ENCODE results near the gene LTBP3. TPM values are rescaled to one million over a fixed set of nuclear protein-coding genes. Genes with fewer than 3 reads are reported as not detected.

Gene LTBP3
- polyA plus RNA-seq, 1 of the 3 experiments (the other 2 are of a cell fraction): 167 TPM

DNA sequence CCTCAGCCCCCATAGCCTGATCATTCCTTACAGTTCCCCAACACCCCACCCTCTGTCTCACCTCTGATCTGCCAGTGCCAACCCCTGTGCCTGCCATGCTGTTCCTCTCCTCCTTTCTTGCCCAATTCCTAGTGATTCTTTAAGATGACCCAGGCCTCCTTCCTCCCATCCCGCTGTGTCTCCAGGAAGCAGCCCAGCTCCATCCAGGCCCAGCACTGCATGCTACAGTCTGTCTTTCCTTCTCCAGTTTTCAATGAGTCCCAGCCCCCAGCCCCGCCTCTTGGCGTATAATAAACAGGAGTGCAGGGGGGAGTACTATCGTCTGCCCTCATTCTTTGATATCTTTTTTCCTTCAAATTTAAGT is 12.3 kb downstream of the LTBP3 start:
- no peak overlapping the region for H2AFZ ChIP-seq (ENCODE audit: low read depth)
- H3K9me3 ChIP-seq: no peaks in the 10 kb centered on the region
- no peaks in the 10 kb centered on the region for H3K9me2 ChIP-seq
- ChIA-PET CTCF (interaction anchor here (6.8 to 13.1 kb wide), 2 partner anchors 10 to 25 kb away, joined by 53 to 295 read pairs; partner anchors contain the start of genes EHBP1L1, FAM89B and ZNRD2), POLR2A (no interaction called here)
- no peak for DNase-seq
- H3K79me2 ChIP-seq (ENCODE audit: insufficient read depth): 0 out of 2 replicates have a peak, but pooled peaks cover 6% of the 10 kb centered on the region
- H3F3A ChIP-seq (replicated peaks; ENCODE audit: insufficient read depth): peaks cover 14% of the 10 kb centered on the region
- peaks cover 0 to 8% of the 10 kb centered on the region in 2 experiments; a peak in 1 of 4 replicates for H3K4me1 ChIP-seq (ENCODE audit: control insufficient read depth in 1 of 2, insufficient read depth in 2 of 2, low read depth in 1 of 2, low read length in 1 of 2)
- no peak overlapping the region for H3K27ac ChIP-seq (ENCODE audit: low read depth in 2 of 2, low read length in 1 of 2)
- H3K4me2 ChIP-seq: no peak overlapping the region
- H3K9ac ChIP-seq: no peak overlapping the region
- TF ChIP-seq GATA2 (CRISPR knock-in tag; IDR thresholded peaks at IDR 0.05) (no peak), EZH2phosphoT487 (IDR thresholded peaks at IDR 0.05; ENCODE audit: borderline replicate concordance, low read depth) (no peak), GABPA (IDR thresholded peaks at IDR 0.05; ENCODE audit: low read depth) (no peak), YY1 (IDR thresholded peaks at IDR 0.05; ENCODE audit: low read depth) (no peak), SIN3A (IDR thresholded peaks at IDR 0.05; ENCODE audit: borderline replicate concordance, low read depth, low read length) (no peak), TEAD4 (IDR thresholded peaks at IDR 0.05; ENCODE audit: borderline replicate concordance, insufficient read depth) (no peak)
- H3K27me3 ChIP-seq (ENCODE audit: insufficient read depth): no peaks in the 10 kb centered on the region
- no peak overlapping the region for H3K4me3 ChIP-seq (ENCODE audit: low read depth in 2 of 2, low read length in 1 of 2)
- H4K20me1 ChIP-seq (ENCODE audit: insufficient read depth): no peaks in the 10 kb centered on the region
- peaks cover 17 to 44% of the 10 kb centered on the region in 2 experiments for H3K36me3 ChIP-seq (replicated peaks in 1 of 2; ENCODE audit: control insufficient read depth in 1 of 2, insufficient read depth in 2 of 2, low read length in 1 of 2)
- WGBS (ENCODE audit: low lambda C conversion rate): over 99% methylated on average over 4 of the region's 4 CpGs

DNA sequence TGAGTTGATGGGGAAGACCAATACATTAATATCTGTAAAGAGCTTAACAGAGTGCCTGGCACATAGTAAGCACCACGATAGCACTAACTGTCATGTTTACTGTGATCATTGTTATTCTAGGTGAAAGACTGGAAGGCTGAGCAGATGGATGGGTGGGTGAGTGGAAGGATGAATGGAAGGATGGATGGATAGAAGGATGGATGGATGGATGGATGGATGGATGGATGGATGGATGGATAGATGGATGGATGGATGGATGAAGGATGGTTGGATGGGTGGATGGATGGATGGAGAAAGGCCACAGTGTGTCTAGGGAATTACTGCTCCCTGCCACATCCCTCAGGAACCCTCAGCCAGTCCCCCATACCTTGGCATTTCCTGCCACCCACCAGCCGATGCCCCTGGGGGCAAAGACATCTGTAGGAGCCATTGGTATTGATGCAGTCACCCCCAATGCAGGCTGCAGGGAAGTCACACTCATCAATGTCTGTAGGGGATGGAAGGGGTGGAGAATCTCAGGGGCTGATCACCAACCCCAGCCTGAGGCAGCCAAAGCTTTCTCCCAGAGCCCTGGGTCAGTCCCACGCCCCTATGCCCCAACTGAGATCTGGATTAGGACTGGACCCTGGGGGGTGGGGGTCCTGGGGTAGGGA is 15.3 kb downstream of the LTBP3 start:
- no peak overlapping the region for H3K9ac ChIP-seq
- H3K27ac ChIP-seq (ENCODE audit: low read depth in 2 of 2, low read length in 1 of 2): no peak overlapping the region
- H3K9me2 ChIP-seq: no peaks in the 10 kb centered on the region
- H3K9me3 ChIP-seq: no peaks in the 10 kb centered on the region
- ChIA-PET CTCF (interaction anchor here (4.7 to 13.1 kb wide), 4 partner anchors 8 to 28 kb away, joined by 53 to 295 read pairs (median 78); partner anchors contain the start of genes EHBP1L1, FAM89B, SCYL1 and ZNRD2), POLR2A (no interaction called here)
- H3K36me3 ChIP-seq (replicated peaks in 1 of 2; ENCODE audit: control insufficient read depth in 1 of 2, insufficient read depth in 2 of 2, low read length in 1 of 2): peaks cover 0 to 49% of the 10 kb centered on the region in 2 experiments
- H3K4me3 ChIP-seq (ENCODE audit: low read depth in 2 of 2, low read length in 1 of 2): no peak overlapping the region
- no peak overlapping the region for H2AFZ ChIP-seq (ENCODE audit: low read depth)
- no peak overlapping the region for H3K4me2 ChIP-seq
- H3K79me2 ChIP-seq (ENCODE audit: insufficient read depth): no peaks in the 10 kb centered on the region
- 80% methylated on average over 2 of the region's 3 CpGs for WGBS (ENCODE audit: low lambda C conversion rate)
- H4K20me1 ChIP-seq (ENCODE audit: insufficient read depth): peaks cover 15% of the 10 kb centered on the region
- no peak for DNase-seq
- H3F3A ChIP-seq (replicated peaks; ENCODE audit: insufficient read depth): peaks cover 33% of the 10 kb centered on the region
- H3K4me1 ChIP-seq (ENCODE audit: control insufficient read depth in 1 of 2, insufficient read depth in 2 of 2, low read depth in 1 of 2, low read length in 1 of 2): peaks cover 4 to 12% of the 10 kb centered on the region in 2 experiments; a peak in 1 of 4 replicates
- no peaks in the 10 kb centered on the region for H3K27me3 ChIP-seq (ENCODE audit: insufficient read depth)
- TF ChIP-seq MXI1 (IDR thresholded peaks at IDR 0.05; ENCODE audit: low read depth, low read length) (no peak), RFX5 (IDR thresholded peaks at IDR 0.05; ENCODE audit: low read length) (no peak), GABPA (IDR thresholded peaks at IDR 0.05; ENCODE audit: low read depth) (no peak), JUND (IDR thresholded peaks at IDR 0.05) (no peak), EP300 (IDR thresholded peaks at IDR 0.05; ENCODE audit: borderline replicate concordance in 1 of 2, low read depth in 1 of 2, low read length in 1 of 2) (no peak), SIN3A (IDR thresholded peaks at IDR 0.05; ENCODE audit: borderline replicate concordance, low read depth, low read length) (no peak), RAD21 (IDR thresholded peaks at IDR 0.05; ENCODE audit: low read length) (no peak), NFIC (IDR thresholded peaks at IDR 0.05; ENCODE audit: borderline replicate concordance) (no peak), TEAD4 (IDR thresholded peaks at IDR 0.05; ENCODE audit: borderline replicate concordance, insufficient read depth) (no peak), FOSL2 (IDR thresholded peaks at IDR 0.05; ENCODE audit: borderline replicate concordance, low read depth) (no peak), SMC3 (IDR thresholded peaks at IDR 0.05; ENCODE audit: low read depth, low read length) (no peak), CHD2 (IDR thresholded peaks at IDR 0.05; ENCODE audit: low read length, partially characterized antibody) (no peak), ELF1 (IDR thresholded peaks at IDR 0.05) (no peak)
- TF ChIP-seq, protein P1, sequence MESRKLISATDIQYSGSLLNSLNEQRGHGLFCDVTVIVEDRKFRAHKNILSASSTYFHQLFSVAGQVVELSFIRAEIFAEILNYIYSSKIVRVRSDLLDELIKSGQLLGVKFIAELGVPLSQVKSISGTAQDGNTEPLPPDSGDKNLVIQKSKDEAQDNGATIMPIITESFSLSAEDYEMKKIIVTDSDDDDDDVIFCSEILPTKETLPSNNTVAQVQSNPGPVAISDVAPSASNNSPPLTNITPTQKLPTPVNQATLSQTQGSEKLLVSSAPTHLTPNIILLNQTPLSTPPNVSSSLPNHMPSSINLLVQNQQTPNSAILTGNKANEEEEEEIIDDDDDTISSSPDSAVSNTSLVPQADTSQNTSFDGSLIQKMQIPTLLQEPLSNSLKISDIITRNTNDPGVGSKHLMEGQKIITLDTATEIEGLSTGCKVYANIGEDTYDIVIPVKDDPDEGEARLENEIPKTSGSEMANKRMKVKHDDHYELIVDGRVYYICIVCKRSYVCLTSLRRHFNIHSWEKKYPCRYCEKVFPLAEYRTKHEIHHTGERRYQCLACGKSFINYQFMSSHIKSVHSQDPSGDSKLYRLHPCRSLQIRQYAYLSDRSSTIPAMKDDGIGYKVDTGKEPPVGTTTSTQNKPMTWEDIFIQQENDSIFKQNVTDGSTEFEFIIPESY (IDR thresholded peaks at IDR 0.05; ENCODE audit: borderline replicate concordance, low read depth): no peak
- TF ChIP-seq, protein P2, sequence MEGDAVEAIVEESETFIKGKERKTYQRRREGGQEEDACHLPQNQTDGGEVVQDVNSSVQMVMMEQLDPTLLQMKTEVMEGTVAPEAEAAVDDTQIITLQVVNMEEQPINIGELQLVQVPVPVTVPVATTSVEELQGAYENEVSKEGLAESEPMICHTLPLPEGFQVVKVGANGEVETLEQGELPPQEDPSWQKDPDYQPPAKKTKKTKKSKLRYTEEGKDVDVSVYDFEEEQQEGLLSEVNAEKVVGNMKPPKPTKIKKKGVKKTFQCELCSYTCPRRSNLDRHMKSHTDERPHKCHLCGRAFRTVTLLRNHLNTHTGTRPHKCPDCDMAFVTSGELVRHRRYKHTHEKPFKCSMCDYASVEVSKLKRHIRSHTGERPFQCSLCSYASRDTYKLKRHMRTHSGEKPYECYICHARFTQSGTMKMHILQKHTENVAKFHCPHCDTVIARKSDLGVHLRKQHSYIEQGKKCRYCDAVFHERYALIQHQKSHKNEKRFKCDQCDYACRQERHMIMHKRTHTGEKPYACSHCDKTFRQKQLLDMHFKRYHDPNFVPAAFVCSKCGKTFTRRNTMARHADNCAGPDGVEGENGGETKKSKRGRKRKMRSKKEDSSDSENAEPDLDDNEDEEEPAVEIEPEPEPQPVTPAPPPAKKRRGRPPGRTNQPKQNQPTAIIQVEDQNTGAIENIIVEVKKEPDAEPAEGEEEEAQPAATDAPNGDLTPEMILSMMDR (IDR thresholded peaks at IDR 0.05): no peak
- TF ChIP-seq, protein P3, sequence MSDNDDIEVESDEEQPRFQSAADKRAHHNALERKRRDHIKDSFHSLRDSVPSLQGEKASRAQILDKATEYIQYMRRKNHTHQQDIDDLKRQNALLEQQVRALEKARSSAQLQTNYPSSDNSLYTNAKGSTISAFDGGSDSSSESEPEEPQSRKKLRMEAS (IDR thresholded peaks at IDR 0.05; ENCODE audit: low read depth): no peak
- TF ChIP-seq, protein P4, sequence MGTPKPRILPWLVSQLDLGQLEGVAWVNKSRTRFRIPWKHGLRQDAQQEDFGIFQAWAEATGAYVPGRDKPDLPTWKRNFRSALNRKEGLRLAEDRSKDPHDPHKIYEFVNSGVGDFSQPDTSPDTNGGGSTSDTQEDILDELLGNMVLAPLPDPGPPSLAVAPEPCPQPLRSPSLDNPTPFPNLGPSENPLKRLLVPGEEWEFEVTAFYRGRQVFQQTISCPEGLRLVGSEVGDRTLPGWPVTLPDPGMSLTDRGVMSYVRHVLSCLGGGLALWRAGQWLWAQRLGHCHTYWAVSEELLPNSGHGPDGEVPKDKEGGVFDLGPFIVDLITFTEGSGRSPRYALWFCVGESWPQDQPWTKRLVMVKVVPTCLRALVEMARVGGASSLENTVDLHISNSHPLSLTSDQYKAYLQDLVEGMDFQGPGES (IDR thresholded peaks at IDR 0.05; ENCODE audit: low read depth, low read length): no peak
